ENCODE data around the gene KRTAP10-1.

GRCh38 chr21:44505673-44506278 lies 34.2 kb downstream of the KRTAP10-1 start:
- TF ChIP-seq CTCF (IDR thresholded peaks at IDR 0.05) (no peak), POLR2A (IDR thresholded peaks at IDR 0.05) (no peak)

Data from uterus (tissue), 2 donors.